NCI-H526 treated with DMSO at 0.1 percent for 48 hours (cell line): ENCODE results near the gene AGBL4.

ENCODE experiments used
- DNase-seq: peaks from one replicate; lab custom pipeline; 2025; lab: John Stamatoyannopoulos, UW

The AGBL4 gene

DNA sequence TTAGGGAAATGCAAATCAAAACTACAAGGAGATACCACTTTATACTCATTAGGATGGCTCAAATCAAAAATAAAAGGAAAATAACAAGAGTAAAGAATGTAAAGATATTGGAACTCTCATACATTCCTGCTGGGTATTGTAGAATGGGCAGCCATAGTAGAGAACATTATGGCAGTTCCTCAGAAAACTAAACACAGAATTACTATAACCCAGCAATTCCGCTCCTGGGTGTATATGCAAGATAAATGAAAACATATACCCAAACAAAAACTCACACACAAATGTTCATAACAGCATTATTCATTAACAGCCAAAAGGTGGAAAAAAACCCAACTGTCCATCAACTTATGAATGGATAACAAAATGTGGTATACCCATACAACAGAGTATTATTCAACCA is 1258.4 kb downstream of the AGBL4 start:
- DNase-seq: no peak

DNA sequence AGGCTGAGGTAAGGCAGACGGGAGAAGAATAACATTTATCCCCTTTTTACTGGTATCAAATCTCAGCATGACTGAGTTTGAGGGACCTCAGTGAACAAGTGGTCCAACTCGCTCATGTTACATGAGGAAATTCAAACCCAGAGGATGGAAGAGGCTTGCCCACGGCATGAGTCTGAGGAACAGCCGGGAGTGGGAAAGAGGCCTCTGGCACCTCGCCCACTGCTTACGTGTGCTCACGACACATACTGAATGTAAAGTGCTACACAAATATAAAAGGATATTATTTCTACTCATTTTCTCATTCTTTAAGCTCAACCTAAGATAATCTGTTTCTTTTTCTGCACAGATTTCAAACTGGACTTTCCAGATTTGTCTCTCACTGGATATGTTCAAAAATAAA is 1261.8 kb downstream of the AGBL4 start:
- DNase-seq: no peak

DNA sequence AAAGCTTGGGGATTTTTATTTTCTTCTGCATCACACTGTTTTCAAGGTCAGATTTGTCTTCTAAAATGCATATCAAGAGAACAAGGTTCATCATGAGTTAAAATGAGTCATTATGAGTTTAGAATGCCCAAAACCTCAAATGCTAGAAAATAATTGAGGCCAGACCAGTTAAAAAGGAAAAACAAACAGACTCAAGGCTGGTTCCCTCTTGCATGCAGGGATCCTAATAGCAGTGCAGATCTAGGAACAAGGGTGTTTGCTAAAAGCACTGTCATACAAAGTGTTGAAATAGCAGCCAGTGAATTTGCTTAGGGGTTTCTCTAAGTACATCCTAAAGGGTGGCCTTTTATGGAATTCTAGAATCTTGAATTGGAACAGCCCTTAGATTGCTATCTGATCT is 1262.3 kb downstream of the AGBL4 start:
- DNase-seq: no peak

DNA sequence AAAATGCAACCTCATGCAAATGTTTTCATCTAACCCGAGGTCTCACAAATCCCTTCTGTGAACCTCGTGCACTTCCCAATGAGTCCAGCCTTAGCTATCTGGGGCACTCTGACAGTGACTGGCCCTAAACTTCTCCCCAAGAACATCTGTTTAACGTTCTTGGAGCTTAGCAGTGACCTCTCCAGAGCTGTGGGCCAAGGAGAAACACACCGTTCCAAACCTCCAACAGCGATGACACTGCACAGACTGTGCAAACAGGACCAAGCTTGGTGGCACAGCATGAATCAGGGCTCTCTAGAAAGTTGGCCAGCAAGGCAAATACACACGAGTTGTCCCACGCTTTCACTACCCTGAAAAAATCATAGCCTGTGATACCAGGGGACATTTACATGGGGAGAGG is 1262.9 kb downstream of the AGBL4 start:
- no peak for DNase-seq

DNA sequence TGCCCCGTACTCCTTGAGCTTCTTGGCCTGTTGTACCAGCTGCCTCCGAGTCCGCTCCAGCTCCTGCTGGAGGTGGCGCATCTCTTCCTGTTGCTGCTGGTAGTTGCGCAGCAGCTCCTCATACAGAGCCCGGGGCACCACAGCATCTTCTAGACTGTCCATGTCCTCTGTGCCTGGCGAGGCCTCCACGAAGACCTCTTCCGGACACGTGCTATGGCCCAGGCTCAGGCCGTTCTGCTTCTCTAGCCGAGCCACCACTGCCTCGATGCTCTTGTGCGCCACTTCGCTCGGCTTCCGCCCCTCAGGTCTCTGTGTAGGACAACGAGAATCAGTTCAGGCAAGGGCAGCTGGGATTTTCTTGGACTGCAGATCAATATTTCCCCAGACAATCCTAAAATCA is 1264.8 kb downstream of the AGBL4 start:
- no peak for DNase-seq

DNA sequence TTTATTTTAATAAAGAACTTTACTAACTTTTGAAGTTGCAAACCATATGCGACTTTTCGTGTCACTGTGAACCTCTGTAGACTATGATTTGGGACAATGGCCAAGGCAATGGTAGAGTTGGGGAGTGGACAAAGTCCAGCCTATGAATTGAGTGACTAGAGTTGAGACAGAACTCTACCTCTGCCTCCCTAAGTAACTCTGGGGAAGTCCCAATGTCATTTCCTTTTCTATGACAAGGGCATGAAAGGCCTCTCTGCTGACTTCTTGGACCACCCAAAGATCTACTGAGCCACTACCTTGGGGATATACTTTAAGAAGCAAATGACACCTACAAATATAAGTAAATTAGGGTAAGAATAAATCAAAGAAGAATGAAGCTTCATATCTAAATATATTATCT is 1266.4 kb downstream of the AGBL4 start:
- DNase-seq: no peak

DNA sequence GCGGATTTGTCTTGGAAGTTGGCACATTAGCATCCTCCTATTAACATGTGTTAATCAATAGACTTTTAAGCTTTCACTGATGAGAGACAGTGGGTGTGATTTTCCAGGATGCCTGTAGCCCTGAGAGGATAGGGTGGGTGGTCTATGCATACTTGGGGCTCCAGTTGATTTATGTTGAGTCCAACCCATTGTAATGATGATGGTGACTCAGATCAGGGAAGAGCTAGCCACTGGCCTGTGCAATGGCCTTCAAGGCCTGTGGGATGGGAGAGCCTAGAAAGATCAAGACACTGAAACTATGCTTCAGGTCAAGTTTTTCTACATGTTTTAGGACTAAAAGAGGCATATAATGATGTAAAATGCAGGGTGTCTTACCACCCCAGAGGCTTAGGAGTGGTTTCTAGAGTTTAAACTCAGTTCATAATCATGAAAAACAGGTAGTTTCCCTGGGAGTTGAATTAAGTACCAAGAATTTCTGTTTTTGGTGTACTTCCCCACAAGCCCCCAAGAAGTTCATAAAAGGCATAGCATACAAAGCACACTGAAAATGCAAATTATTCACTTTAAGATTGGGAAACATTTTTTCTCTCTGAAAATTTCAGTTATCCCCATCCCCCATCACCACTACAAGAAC is 1267.0 kb downstream of the AGBL4 start:
- DNase-seq: no peak

DNA sequence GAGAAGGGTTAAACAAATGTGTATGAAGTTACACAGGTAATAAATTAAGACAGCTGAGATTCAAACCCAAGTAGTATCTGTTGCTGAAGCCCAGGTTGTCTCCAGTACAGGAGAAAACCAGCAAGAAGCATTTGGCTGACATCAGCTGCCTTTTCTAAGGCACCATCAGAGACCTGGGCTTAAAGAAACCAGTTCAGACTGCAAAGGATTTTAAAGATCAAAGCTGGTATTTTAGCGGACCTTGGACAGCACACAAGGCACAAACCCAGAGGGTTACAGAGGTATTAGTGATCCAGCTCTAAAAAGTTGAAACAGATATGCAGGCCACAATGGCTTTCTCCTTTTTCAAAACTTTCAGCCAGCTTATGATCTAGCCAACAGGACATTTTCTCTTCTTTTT is 1270.5 kb downstream of the AGBL4 start:
- no peak for DNase-seq

DNA sequence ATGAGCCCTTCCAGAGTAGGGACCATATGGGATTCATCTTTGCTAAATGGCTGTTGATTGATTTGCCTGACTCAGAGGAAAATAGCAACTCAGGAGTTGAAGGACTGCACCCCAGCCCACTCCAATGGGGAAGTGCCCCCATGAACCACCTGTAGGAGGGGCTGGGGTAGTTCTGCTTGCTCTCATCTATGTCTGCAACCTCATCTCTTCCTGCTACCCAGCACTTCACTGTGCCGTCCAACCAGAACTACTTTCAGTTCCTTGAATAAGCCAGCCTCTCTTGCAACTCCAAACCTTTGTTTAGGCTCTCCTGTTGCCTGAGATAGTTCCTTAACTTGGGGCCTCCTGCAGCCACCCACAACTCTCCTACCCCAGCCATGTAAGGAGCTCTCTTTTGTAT is 1273.6 kb downstream of the AGBL4 start:
- no peak for DNase-seq

DNA sequence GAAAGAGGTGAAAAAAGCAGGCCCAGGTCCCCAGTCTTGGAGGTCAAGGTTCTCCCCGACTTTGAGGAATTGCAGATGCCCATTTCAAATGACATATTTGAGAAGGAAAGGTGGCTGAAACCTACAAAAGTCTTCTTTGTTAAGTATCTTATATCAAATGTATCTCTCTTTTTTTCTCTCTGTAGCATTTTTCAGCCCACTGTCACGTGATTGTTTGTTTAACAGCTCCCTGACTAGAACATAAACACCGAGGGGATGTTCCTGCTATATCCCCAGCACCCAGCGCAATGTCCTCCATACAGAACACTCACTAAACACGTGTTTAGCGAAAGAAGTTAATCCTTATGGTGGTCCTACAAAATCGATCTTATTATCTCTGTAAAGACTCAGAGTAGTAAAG is 1274.7 kb downstream of the AGBL4 start:
- no peak for DNase-seq

DNA sequence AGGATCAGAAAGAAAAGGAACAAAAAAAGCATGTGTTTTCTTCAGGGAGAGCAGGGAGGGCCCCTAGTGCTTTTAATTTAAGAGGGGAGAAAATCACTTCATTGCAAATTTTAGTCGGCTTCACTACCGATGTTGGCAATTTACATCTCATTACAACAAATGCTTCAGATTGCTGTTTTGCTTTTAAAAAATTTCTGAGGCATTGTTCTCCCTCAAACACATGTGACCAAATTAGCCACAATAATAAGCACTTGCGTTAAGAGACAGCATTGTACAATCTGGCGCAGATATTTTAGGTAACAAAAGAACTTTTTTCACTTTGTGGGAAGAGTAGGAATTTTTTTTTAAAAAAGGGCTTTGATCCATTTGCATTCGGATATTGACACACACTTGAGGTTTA is 1276.8 kb downstream of the AGBL4 start:
- DNase-seq: no peak

DNA sequence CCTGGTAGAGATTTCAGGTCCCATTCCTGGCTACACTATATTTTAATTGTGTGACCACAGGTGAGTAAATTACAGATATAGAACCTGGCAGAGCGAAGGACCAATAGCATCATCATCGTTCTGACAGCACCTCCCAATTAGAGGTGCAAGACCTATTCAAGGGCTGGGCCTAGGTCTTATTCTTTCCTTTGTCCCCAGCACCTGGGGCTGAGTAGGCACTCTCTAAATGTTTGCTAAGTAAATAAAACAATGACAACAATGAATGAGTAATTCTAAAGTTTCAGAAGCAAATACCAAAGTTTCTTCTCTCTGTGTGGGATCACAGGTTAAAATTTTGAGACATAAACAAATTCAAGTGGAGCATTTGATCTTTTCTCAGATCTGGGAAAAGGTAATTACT is 1279.7 kb downstream of the AGBL4 start:
- no peak for DNase-seq

DNA sequence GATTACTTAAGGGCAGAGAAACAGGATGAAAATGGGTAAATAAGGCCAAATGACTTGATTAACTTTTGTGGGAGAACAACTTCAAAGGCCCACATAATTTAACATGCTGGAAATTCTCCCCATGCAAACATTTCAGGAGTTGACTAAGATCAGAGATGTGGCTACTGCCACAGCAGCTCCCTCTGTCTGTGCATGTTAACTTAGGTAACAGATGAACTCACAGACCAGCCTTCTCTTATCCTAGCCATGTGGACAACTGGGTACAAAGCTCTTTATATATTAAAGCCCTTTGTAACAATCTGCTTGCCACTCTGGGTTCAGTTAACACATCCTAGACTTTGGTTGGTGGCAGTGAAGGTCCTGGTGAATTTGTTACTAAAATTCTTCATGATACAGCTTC is 1280.3 kb downstream of the AGBL4 start:
- no peak for DNase-seq

DNA sequence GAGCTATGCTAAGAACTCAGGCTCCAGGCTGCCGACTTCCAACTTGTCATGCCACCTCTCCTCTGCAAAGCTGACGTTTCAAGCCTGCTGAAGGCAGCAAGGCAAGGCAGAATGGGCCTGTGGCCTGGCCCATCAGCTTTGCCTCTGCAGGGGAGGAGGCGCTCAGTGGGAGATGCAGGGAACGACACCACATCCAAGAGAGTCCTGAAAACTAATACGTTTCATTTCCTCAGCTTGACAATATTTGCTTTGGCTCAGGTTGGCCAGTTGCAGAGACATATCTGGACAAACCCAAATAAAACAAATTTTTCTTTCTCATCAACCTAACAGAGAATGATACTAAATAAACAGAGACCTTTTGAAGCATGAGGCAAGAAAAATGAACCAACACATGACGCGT is 1282.4 kb downstream of the AGBL4 start:
- DNase-seq: no peak

DNA sequence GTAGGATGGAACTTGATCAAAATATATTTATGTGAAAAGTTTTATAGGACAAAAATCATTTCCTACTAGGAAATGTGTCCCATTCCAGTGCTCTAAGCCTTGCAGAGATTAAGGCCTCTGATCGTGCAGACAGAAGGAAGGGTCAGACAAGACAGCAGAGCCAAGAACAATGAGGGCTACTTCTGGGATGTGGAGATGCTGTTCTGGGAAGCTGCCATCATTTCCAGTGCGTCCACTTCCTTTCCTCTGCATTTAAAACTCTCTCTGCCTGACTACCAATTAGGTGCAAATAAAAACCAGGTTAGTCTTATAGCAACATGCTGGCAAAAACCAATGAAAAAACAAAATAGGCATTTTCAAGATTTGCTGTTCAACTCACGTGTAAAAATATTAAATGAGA is 1283.1 kb downstream of the AGBL4 start:
- no peak for DNase-seq

DNA sequence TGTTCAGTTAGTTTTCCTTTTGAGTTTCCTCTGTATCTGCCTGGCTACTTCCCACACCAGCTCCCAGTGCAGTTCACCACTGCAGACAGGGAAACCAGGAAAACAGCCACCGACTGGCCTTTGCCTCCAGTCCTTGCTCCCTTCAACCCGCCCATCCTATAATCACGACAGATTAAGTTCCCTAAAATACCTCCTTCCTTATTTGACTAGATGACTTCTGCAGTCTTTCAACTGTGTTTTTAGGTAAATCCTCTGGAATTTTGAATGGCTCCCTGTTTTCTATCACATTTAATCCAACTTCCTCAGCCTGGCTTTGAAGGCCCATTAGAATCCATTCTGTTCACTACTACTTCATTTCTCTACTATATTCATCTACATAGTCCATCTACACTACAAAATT is 1284.7 kb downstream of the AGBL4 start:
- no peak for DNase-seq

DNA sequence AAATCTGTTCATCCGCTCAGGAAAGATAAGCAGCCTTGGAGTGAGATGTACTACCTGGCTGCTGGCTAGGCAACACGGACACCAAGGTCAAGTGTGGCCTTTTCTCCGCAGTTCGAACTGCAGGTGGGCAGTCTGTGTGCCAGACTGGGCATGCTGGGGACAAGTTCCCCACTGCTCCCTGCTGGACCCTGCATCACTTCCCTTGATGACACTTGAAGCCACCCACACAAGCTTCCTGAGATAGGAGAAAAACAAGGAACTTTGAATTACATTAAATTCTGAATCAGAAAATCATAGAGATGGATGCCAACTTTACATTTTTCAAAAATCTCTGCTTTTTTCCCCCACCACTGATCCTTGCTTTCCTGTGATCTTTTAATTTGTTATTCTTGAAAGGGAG is 1285.4 kb downstream of the AGBL4 start:
- DNase-seq: no peak

DNA sequence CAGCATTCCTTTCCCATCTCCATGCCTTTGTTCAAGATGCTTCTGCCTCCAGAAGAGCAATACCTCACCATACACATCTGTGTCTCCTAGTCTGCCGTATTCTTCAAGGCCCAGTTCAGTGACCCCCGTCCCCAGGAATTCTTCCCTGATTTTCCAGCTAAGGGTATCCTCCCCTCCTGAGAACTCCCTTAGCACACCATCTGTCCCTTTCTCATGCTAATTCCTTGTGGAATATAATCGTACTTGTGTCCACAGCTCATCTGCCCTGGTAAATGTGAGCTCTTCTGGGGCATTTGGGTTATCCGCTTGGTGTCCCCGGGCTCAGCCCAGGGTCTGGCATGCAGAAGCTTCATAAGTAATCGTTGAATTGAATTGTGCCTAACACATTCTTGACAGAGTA is 1288.0 kb downstream of the AGBL4 start:
- no peak for DNase-seq

DNA sequence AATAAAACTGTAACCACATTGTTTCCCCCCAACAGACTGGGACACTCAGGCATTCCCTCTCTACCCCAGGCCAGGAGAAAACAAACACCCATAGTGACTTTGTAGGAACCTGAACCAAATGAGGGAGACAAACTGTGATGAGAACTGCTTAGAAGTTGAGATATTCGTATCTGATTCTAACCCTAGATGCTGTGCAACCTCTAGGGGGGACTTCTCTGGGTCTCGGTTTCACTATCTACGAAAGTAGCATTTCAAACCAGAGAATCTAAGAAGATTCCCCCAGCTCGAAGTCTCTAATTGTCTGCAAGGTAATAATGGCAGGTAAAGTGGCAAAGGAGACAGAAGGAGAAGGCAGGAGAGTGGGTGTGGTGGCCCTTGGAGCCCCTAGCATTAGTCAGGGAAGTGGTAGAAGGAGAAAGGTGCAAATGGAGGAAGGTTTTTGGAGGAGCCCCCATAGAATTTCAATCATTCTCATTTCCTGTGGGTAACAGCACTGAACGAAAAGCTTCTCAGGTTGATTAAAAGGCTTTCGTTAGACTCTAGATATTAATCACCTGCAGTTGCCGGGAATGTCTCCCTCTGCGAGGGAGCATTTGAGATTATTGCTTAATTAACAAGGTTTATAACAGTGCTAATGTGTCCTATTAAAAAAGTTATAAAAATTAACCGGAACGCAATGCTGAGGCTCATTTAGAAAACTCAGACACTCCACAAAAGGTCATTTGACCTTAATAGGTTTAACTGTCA is 1293.4 kb downstream of the AGBL4 start:
- DNase-seq: no peak

DNA sequence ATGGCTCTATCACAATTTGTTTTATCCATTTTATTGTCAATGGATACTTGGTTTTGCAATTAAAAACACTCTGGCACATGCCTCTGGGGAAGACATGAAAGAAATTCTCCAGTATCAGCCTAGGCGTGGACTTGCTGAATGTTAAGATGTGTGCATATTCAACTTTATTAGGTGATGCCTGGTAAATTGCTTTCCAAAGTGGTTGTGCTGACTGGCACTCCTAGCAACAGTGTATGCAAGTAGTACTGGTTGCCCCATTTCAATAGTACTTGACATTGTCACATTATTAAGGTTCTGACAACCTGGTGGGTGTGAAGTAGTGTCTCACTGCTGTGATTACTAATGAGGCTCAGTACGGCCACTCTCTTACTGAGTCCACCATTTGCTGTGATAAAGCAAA is 1295.2 kb downstream of the AGBL4 start:
- DNase-seq: no peak

DNA sequence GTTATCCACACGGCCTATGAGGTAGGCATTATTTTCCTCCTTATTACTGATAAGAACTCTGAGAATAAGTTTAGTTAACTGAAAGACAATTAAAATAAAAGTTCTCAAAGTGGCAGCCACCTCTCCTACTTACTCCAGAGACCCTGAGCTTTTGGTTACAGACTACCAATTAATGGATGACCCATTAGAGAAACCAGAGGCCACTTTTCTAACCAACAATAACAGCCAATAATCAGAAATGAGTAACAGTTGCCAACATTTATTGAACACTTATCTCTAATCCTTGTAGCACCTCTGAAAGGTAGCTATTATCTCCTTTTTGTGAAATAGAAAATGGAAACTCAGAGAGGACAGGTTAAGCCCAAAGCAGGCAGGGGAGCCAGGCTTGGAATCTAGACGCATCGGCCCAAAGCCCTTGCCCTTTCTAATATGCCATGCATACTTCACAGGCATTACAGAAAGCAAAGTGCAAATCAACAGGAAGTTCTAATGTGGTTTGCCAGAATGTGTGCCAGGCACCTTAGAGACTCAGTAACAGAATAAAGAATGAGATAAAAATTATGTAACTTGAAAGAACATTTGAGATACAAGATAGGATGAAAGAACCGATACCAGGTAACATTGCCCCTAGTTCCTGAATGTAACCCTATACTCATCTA is 1297.1 kb downstream of the AGBL4 start:
- no peak for DNase-seq

DNA sequence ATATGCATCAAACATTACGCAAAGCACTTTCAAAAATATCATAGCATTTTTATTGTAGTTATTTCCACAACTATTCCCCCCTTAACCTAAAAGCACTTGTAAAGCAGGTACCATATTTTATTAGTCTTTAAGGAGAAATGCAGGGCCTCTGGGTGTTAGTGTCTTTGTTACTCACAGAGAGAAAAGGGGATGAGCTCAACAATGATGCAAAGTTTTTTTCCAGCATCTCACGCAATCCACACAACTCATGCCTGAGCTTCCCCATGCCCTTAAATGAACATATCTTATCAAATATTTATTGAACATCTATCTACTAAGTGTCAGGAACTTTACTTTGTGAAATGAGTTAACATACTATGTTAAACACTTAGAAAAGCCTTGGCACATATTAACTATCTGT is 1297.6 kb downstream of the AGBL4 start:
- no peak for DNase-seq

DNA sequence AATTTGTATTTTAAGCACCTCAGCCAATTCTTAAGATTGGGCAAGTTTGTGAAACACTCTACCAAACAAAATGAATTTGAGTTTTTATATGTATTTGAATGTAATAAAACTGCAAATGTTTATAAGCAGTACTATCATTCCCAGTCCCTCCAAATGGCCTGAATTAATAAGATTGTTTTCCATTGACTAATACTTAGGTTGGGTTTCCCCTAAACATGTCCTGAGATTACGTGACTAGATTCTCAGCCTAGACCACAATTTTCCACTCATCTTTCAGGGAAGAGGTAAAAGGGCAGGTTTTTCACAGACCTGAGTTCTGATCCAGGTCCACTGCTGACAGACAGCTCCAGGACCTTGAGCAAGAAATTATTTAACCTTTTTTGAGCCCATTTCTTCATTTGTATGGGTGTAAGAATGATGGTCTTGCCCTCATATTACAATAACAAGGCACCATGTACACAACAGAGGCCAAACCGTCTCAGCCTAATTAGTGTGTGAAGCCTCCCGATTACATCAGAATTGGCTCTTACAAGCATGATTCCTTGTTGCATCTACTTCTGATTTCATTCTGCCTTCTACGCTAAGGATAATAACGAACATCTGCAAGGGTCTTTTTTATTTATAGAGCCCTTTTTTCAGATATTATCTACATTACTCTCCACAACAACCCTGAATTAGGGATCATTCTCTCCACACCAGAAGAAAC is 1298.3 kb downstream of the AGBL4 start:
- DNase-seq: no peak
